ENCODE results near the gene VASH2.

The VASH2 gene

DNA sequence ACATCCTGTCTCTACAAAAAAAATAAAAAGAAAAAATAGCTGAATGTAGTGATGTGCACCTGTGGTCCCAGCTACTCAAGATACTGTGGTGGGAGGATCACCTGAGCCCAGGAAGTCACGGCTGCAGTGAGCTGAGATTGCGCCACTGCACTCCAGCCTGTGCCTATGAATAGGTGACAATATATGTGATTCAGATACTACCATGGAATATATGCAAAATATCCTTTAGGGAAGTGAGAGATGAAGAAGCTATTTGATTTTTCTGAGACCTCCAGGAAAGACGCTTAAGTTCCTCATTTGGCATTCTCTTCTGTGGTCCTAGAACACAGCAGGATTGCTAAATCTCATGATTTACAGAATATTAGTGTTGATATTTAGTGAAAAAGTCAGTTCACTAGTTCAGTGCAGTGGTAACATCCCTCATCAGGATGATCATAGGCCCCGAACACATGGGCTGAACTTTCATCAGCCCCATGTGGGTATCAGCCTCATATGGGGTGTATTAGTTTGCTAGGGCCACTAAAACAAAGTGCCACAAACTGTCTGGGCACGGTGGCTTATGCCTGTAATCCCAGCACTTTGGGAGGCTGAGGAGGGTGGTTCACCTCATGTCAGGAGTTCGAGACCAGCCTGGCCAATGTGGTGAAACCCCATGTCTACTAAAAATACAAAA lies 6.0 kb upstream of the VASH2 start:
- DNase-seq (ENCODE audit: extremely low read depth, insufficient read length) = no peak
- H3K4me3 ChIP-seq (replicated peaks; ENCODE audit: low read depth, low read length) = no peak overlapping the region
- no peaks in the 10 kb centered on the region for H3K36me3 ChIP-seq (ENCODE audit: control insufficient read depth, insufficient read depth, low read length)
- H3K27me3 ChIP-seq (replicated peaks; ENCODE audit: control insufficient read depth, insufficient read depth, low read length) = no peaks in the 10 kb centered on the region
- no peak for TF ChIP-seq CTCF (IDR thresholded peaks at IDR 0.05; ENCODE audit: insufficient read depth, low read length, poor library complexity, severe bottlenecking)

DNA sequence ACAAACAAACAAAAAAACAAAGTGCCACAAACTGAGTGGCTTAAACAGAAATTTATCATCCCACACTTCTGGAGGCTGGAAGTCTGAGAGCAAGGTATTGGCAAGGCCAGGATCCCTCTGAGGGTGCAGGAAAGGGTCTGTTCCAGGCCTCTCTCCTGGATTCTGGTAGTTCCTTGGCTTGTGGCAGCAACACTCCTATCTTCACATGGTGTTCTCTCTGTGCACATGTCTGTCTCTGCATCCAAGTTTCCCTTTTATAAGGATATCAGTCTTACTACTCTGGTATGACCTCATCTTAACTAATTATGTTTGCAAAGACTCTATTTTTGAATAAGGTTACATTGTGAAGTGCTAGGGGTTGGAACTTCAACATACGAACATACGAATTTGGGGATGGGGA lies 5.3 kb upstream of the VASH2 start:
- Histone ChIP-seq H3K4me3 (replicated peaks; ENCODE audit: low read depth, low read length) (no peak overlapping the region), H3K27me3 (replicated peaks; ENCODE audit: control insufficient read depth, insufficient read depth, low read length) (no peaks in the 10 kb centered on the region), H3K36me3 (ENCODE audit: control insufficient read depth, insufficient read depth, low read length) (no peaks in the 10 kb centered on the region)
- no peak for TF ChIP-seq CTCF (IDR thresholded peaks at IDR 0.05; ENCODE audit: insufficient read depth, low read length, poor library complexity, severe bottlenecking)
- no peak for DNase-seq (ENCODE audit: extremely low read depth, insufficient read length)

DNA sequence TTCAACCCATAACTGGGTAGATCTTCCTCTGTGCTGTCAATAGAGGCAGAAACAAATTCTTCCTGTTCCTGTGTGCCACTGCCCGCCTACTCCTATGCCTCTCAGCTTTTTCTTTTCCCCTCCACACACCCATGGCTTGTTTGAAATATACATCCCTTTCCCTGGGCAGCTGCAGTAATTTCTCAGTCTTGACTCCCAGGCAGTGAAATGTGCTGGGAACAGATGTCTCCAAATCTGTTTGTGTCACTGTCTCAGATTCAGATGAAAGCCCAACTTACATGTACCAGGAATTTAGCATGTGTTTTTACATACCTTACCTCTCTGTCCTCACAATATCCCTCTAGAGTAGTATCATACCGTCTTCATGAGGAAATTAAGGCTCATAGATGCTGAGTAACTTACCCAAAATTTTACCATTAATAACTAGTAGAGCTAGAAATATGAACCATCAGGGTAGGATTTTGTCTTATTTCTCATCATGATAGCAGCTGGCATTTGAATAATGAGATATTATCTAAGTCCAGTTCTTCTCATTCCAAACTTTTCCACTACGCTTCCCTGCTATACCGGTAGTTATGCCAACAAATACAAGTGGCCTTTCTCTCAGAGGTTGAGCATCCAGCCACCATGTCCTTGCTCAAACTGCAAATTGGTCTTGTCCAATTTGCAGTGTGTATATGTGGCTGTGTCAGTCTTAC lies 4.7 kb upstream of the VASH2 start:
- TF ChIP-seq CTCF (IDR thresholded peaks at IDR 0.05; ENCODE audit: insufficient read depth, low read length, poor library complexity, severe bottlenecking) = no peak
- no peak for DNase-seq (ENCODE audit: extremely low read depth, insufficient read length)

DNA sequence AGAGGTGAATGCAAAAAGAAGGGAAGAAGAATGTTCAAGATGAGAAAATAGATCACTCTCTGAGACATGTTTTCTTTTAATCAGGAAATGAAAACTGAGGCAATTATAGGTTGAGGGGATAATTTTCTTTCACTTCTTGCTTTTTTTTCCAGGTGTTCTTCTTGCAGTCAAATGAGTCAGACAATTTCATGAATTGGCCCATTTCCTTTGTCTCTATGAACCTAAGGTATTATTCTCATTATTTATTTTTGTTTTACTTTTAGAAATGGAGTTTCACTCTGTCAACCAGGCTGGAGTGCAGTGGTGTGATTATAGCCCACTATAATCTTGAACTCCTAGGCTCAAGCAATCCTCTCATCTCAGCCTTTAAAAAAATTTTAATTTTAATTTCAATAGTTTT lies 3.5 kb upstream of the VASH2 start:
- Histone ChIP-seq H3K27me3 (replicated peaks; ENCODE audit: control insufficient read depth, insufficient read depth, low read length) (no peaks in the 10 kb centered on the region), H3K36me3 (ENCODE audit: control insufficient read depth, insufficient read depth, low read length) (no peaks in the 10 kb centered on the region), H3K4me3 (replicated peaks; ENCODE audit: low read depth, low read length) (no peak overlapping the region)
- no peak for DNase-seq (ENCODE audit: extremely low read depth, insufficient read length)
- TF ChIP-seq CTCF (IDR thresholded peaks at IDR 0.05; ENCODE audit: insufficient read depth, low read length, poor library complexity, severe bottlenecking) = no peak

More for the DNA sequence above, 4.7 kb upstream of the VASH2 start:
- no peak overlapping the region for H3K4me3 ChIP-seq (replicated peaks; ENCODE audit: low read depth, low read length)
- no peaks in the 10 kb centered on the region for H3K27me3 ChIP-seq (replicated peaks; ENCODE audit: control insufficient read depth, insufficient read depth, low read length)
- no peaks in the 10 kb centered on the region for H3K36me3 ChIP-seq (ENCODE audit: control insufficient read depth, insufficient read depth, low read length)

DNA sequence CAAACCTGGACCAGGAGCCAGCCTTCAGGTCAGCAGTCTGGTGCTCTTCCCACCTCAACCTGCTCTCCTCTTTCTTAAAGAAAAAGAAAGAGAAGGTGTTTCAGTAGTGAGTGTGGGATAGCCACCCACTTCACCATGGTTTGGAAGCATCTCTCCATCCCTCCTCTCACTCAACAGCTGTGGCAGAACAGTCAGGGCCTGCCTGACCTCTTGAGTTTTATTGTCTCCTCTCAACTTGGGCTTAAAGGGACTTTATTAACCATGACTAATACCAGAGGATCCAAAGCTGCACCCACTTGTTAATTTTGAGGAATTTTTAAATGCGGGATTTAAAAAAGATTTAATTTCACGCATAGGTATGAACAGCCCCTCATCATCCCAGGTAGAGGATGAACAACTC lies 570 bp upstream of the VASH2 start:
- no peak for TF ChIP-seq CTCF (IDR thresholded peaks at IDR 0.05; ENCODE audit: insufficient read depth, low read length, poor library complexity, severe bottlenecking)
- H3K27me3 ChIP-seq (replicated peaks; ENCODE audit: control insufficient read depth, insufficient read depth, low read length) = no peaks in the 10 kb centered on the region
- H3K36me3 ChIP-seq (ENCODE audit: control insufficient read depth, insufficient read depth, low read length) = peaks cover 1% of the 10 kb centered on the region; the same call in 1 of the 2 replicates
- H3K4me3 ChIP-seq (replicated peaks; ENCODE audit: low read depth, low read length) = peak overlapping the region; percentile 91
- DNase-seq (ENCODE audit: extremely low read depth, insufficient read length) = no peak

Data from GM06990 (cell line).